DND-41 (cell line): ENCODE results near the gene UTRN.

Experiments
- ATAC-seq: fragments of 200-7000 bp; cut with Tn5 transposase; 3 replicates; pipeline ENCODE4 v1.9.1; 2021; ENCODE audit warnings: low read depth; ENCODE audit not compliant: insufficient read depth
- DNase-seq: peaks from one replicate; pipeline ENCODE4 v3.0.0-alpha.2; 2020
- H2AFZ ChIP-seq: 2 replicates; pipeline ENCODE4 v1.6.0; 2012; ENCODE audit warnings: low read depth, low read length
- H3K27ac ChIP-seq: 2 replicates; pipeline ENCODE4 v1.5.1; 2012; ENCODE audit warnings: low read length, inconsistent platforms
- H3K27me3 ChIP-seq: fragments of 200-600 bp; sonication (generic); 2 replicates; pipeline ENCODE4 v1.6.0; 2012; ENCODE audit warnings: low read length, mild to moderate bottlenecking, inconsistent platforms; ENCODE audit not compliant: insufficient read depth, poor library complexity
- H3K36me3 ChIP-seq: 2 replicates; pipeline ENCODE4 v1.5.1; 2012; ENCODE audit warnings: low read length, inconsistent platforms; ENCODE audit not compliant: insufficient read depth
- H3K4me1 ChIP-seq: 2 replicates; pipeline ENCODE4 v1.5.1; 2012; ENCODE audit warnings: mild to moderate bottlenecking, low read length; ENCODE audit not compliant: insufficient read depth
- H3K4me2 ChIP-seq: 2 replicates; pipeline ENCODE4 v1.6.0; 2012; ENCODE audit warnings: mild to moderate bottlenecking, moderate library complexity, low read length, inconsistent platforms; ENCODE audit not compliant: insufficient read depth
- H3K4me3 ChIP-seq, 2 experiments: fragments of 200-600 bp in 1 of 2; shearing (Covaris generic) in 1 of 2; 2 replicates each; pipeline ENCODE4 v1.5.1; 2012 to 2016; ENCODE audit warnings: inconsistent platforms in 2 of 2, low read length in 2 of 2, mild to moderate bottlenecking in 2 of 2, low read depth in 1 of 2, moderate library complexity in 1 of 2
- H3K79me2 ChIP-seq: 2 replicates; pipeline ENCODE4 v1.6.0; 2012; ENCODE audit warnings: low read length, inconsistent platforms; ENCODE audit not compliant: insufficient read depth
- H3K9ac ChIP-seq: 2 replicates; pipeline ENCODE4 v1.6.0; 2012; ENCODE audit warnings: low read depth, mild to moderate bottlenecking, inconsistent platforms, low read length, moderate library complexity
- H3K9me3 ChIP-seq: 2 replicates; pipeline ENCODE4 v1.5.1; 2012; ENCODE audit warnings: low read length, moderate library complexity, mild to moderate bottlenecking, inconsistent platforms; ENCODE audit not compliant: insufficient read depth, severe bottlenecking
- H4K20me1 ChIP-seq: 2 replicates; pipeline ENCODE4 v1.6.0; 2012; ENCODE audit warnings: low read length; ENCODE audit not compliant: insufficient read depth
- EZH2 ChIP-seq: IDR thresholded peaks from 3 replicates; pipeline ENCODE4 v1.6.1; 2012; ENCODE audit warnings: borderline replicate concordance, low read depth, mild to moderate bottlenecking, moderate library complexity, low read length, inconsistent platforms; ENCODE audit not compliant: severe bottlenecking
- TF ChIP-seq, protein P1 (sequence below): IDR thresholded peaks from 2 replicates; pipeline ENCODE4 v1.5.1; 2012; ENCODE audit warnings: borderline replicate concordance, low read length, moderate library complexity, mild to moderate bottlenecking; ENCODE audit not compliant: poor library complexity, severe bottlenecking; ENCODE audit errors: extremely low read depth

UTRN gene

DNA sequence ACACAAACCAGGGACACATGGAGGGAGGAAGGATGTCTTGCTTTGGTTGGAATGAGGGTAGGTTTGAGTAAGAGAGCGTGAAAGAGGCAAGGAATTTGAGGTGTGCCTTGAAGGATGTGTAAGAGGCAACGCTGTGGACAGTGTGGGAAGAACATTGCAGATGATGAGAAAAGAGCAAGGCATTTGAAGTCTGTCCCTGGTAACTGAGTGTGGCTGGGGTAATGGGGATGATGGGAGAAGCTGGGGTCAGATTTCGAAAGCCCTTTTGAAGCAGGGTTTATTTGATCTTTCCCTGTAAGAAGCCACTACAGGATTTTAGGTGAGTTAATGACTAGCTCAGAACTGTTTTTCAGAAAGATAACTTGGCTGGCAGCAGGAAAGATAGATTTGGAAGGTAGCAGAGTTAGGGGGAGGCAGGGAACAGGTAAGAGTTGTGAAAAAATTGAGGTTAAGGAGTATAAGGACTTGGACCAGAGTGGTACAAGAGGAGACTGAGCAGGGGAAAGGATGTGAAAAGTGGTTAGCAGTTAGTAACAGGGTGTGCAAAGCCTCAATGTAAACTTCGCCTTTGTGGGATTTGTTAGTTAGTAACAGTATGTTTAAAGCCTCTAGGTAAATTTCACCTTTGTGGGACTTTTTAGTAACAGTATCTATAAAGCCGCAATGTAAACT lies 17.7 kb downstream of the UTRN start:
- H3K4me3 ChIP-seq = no peak overlapping the region
- no peak overlapping the region for H3K4me2 ChIP-seq
- ATAC-seq (no peak), DNase-seq (no peak)
- peaks cover 18% of the 10 kb centered on the region for H3K79me2 ChIP-seq
- peaks cover 7% of the 10 kb centered on the region for H3K4me1 ChIP-seq
- no peaks in the 10 kb centered on the region for H3K9me3 ChIP-seq
- no peak overlapping the region for H2AFZ ChIP-seq
- no peaks in the 10 kb centered on the region for H3K27me3 ChIP-seq
- no peak overlapping the region for H3K27ac ChIP-seq
- H4K20me1 ChIP-seq = no peaks in the 10 kb centered on the region
- H3K36me3 ChIP-seq = 0 out of 2 replicates have a peak, but pooled peaks cover 1% of the 10 kb centered on the region
- no peak overlapping the region for H3K9ac ChIP-seq
- TF ChIP-seq, protein P1, sequence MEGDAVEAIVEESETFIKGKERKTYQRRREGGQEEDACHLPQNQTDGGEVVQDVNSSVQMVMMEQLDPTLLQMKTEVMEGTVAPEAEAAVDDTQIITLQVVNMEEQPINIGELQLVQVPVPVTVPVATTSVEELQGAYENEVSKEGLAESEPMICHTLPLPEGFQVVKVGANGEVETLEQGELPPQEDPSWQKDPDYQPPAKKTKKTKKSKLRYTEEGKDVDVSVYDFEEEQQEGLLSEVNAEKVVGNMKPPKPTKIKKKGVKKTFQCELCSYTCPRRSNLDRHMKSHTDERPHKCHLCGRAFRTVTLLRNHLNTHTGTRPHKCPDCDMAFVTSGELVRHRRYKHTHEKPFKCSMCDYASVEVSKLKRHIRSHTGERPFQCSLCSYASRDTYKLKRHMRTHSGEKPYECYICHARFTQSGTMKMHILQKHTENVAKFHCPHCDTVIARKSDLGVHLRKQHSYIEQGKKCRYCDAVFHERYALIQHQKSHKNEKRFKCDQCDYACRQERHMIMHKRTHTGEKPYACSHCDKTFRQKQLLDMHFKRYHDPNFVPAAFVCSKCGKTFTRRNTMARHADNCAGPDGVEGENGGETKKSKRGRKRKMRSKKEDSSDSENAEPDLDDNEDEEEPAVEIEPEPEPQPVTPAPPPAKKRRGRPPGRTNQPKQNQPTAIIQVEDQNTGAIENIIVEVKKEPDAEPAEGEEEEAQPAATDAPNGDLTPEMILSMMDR = no peak
- TF ChIP-seq EZH2 = no peak

DNA sequence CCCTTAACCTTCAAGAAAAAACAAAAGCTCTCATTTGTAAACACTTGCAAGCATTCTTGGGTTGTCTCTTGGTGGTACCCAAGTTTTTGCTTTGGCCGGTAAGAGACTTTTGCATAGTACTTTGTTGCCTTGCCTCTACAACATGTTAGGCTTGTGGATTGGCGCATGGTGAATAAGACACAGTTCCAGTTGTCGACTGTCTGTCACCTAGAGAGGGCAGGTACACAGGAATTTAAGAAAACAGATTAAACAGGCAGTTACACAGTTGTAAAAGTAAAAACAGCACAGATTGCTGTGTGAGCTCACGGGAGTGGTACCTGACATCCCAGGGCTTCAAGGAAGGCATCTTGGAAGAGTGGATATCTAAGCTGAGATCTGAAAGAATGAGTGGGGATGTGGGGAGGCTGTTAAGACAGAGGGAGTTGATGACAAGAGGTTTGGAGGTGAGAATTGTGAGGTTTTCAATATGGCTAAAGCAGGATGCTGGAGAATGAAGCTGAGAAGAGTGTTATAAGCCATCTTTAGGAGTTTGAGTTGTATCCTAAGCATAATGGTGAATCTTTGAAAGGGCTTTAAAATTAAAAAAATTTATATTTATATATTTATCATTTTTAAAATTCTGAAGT lies 19.2 kb downstream of the UTRN start:
- no peaks in the 10 kb centered on the region for H4K20me1 ChIP-seq
- peaks cover 15% of the 10 kb centered on the region; the same call in 1 of the 2 replicates for H3K36me3 ChIP-seq
- ATAC-seq (no peak), DNase-seq (no peak)
- H3K79me2 ChIP-seq = peaks cover 24% of the 10 kb centered on the region; the same call in 1 of the 2 replicates
- H3K9ac ChIP-seq = no peak overlapping the region
- TF ChIP-seq EZH2 = no peak
- TF ChIP-seq, protein P1 = no peak
- H3K9me3 ChIP-seq = no peaks in the 10 kb centered on the region
- no peaks in the 10 kb centered on the region for H3K4me1 ChIP-seq
- no peak overlapping the region for H3K4me3 ChIP-seq
- no peaks in the 10 kb centered on the region for H3K27me3 ChIP-seq
- no peak overlapping the region for H2AFZ ChIP-seq
- no peak overlapping the region for H3K27ac ChIP-seq
- no peak overlapping the region for H3K4me2 ChIP-seq

DNA sequence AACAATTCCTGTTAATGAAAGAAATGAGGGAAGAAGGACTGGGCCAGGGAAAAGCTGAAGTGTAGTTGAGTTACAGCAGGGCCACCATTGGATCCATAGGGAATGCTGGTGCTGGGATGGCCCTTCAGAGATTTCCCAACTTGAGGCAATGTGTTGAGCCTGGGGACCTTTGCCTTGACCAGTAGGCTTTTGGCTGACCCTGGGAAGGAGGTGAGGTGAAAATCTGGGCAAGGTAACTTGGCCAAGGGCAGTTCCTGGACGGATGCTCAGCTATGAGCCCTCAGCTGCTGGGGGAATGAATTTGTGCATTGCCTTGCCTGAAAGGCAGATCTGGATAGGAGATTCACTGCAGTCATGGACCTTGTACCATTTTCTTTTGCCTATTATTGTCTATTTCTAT lies 20.4 kb downstream of the UTRN start:
- Histone ChIP-seq H3K9ac (no peak overlapping the region), H4K20me1 (no peaks in the 10 kb centered on the region), H2AFZ (no peak overlapping the region), H3K4me2 (no peak overlapping the region), H3K27ac (no peak overlapping the region), H3K4me1 (no peaks in the 10 kb centered on the region), H3K4me3 (no peak overlapping the region), H3K27me3 (no peaks in the 10 kb centered on the region), H3K36me3 (peaks cover 21% of the 10 kb centered on the region; the same call in 1 of the 2 replicates), H3K79me2 (peaks cover 24% of the 10 kb centered on the region; the same call in 1 of the 2 replicates), H3K9me3 (no peaks in the 10 kb centered on the region)
- ATAC-seq (no peak), DNase-seq (no peak)
- TF ChIP-seq, protein P1 = no peak
- TF ChIP-seq EZH2 = no peak
